NCI-H460 (cell line): ENCODE results near the gene DLGAP1. TPM values are rescaled to one million over a fixed set of nuclear protein-coding genes. Genes with fewer than 3 reads are reported as not detected.
"Not testable (repeated sequence)": the region's sequence is repeated elsewhere in the genome, so short reads cannot be mapped to it uniquely, and the experiment has no call there.

Experiments used
- DNase-seq: peaks from one replicate; pipeline ENCODE4 v3.0.0-alpha.2; 2016; ENCODE audit warnings: low read depth; ENCODE audit errors: extremely low read depth
- total RNA-seq: library from RNA; depleted of rRNA; stranded (reverse); fragments of >200 nt; shearing (Covaris generic); gene quantifications from 2 replicates; pipeline ENCODE4 v1.2.3, GENCODE V29; 2014

DLGAP1 gene
- total RNA-seq, 1 experiment from 2014 or later: 1.8 TPM

DNA sequence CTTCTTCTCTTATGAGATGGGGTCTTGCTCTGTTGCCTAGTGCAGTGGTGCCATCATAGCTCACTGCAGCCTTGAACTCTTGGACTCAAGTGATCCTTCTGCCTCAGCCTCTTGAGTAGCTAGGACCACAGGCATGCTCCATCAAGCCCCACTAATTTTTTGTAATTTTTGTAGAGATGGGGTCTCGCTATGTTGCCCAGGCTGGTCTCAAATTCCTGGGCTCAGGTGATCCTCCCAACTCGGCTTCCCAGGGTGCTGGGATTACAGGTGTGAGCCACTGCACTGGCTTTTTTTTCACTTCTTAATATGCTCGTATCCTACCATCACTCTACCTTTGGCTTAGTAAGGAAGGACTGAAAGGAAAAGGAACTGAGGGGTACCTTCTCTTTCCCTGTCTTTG lies 983.0 kb downstream of the DLGAP1 start:
- not testable (repeated sequence) for DNase-seq

DNA sequence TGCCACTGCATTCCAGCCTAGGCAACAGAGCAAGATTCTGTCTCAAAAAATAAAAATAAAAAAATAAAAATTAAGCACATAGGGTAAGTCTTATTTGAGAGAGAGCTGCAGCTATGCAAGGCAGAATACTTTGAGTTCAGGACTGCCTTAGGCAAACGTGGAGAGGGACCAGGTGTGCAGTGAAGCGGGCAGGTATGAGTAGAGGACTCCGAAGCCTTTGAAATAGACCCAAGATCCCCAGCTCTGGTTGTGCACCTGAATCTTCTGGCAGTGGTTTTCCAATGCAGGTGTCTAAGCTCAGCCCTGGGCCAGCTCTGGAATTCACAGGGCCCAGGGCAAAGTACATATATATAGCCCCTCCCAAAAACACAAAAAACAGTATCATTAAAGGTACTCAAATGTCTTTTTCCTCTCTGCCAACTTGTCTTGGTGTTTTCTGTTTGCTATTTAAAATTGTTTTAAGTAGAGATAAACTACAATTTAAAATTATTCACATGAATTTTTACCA lies 983.9 kb downstream of the DLGAP1 start:
- DNase-seq: no peak

DNA sequence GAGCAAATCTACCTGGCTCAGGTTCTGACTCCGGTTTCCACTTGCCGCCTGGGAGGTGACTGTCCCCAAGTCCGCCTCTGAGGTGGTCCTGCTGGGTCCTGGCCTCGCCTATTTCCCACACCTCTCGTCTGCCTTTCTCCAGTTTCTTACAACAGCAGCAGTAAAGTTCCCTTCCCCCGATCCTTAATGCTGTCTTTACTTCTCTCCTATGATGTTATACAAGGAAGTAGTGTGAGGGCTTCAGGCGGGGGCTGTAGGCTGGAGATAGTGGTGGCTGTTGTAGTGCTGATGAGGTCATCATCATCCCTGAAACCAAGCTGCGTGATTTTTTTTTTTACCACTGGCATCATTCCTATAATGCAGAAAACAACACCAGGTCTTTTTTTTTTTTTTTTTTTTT lies 986.3 kb downstream of the DLGAP1 start:
- DNase-seq: no peak

DNA sequence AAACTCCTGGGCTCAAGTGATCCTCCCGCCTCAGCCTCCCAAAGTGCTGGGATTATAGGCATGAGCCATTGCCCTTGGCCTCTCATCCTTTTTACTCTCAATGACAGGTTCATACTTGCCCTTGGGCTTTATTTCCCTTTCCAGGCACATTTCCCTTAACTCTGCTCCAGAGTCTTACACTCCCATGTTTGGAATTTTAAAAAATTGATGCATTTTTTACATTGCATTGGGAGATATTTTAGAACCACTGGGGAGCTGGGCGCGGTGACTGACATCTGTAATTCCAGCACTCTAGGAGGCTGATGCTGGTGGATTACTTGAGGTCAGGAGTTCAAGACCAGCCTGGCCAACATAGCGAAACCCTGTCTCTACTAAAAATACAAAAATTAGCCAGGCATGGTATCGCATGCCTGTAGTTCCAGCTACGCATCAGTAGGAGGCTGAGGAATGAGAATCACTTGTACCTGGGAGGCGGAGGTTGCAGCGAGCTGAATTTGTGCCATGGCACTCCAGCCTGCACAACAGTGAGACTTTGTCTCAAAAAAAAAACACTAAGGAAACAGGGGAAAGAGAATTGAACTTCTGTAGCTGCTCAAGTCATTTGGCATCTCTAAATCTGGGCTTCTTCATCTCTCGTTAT lies 986.9 kb downstream of the DLGAP1 start:
- no peak for DNase-seq

DNA sequence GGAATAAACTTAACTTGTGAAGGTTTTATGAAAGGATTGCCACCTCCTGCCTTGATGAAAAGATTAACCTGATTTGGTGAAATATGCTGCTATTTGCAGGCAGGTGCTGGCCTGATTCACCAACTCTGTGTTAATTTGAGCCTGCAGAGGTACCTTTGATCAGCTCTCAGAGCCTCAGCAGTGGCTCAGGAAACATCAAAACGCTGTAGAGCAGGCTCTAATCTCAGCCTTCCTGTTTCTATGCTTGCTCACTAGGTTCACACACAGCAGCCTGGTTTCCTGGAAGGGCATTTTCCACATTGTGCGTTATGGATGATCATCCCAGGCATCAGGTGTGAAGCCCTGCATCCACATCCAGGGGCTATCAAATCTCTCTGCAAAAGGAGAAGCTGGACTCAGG lies 988.2 kb downstream of the DLGAP1 start:
- DNase-seq: no peak

DNA sequence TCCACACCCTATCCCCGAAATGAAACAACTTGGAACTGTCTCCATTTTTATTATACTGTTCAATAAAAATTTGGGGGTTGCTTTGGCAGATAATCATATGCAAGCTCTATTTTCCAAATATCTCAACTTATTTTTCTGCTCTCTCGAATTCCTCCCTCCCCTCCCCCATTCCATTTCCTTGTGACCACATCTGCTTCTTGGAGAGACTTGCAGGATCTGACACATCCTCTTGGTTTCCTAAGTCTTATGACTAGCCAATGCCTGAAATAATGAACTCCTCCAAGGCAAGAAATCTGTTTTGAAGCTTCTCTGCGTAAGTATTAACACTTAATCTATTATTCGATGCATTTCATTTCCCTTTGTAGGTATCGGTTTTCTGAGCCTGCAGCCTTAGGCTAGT lies 989.1 kb downstream of the DLGAP1 start:
- no peak for DNase-seq

DNA sequence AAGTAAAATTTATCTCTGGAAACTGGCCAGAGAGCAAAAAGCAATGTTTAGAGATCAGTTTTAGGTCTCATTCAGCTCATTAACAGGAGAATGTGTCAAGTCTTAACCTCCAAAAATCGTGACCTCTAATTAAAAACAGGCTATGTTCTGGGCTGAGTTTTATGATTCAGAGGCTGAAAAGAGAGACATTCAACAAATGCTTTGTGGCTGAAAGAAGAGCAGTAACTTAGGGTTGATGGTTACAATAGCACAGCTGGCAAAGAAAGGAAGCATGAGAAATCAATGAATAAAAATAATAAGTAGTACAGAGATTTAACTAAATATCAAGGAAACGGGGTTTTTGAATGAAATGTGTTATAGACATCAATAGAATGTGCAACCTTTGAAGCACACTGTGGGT lies 992.1 kb downstream of the DLGAP1 start:
- no peak for DNase-seq

DNA sequence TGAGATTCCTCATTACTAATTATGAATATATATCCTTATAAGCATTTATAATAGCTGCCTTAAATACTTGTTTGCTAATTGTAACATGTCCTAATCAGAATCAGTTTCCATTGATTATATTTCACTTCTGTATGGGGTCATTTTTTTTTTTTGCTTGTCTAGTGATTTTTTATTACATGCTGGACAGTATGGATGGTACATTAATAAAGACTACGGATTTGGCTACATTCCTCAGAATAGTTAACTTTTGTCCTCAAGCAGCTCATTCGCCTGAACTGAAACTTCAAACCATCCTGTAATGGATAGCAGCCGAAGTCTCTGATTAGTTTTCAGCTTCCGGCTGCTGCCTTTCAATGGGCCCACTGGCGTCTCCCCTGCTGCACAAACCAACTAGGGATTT lies 993.4 kb downstream of the DLGAP1 start:
- DNase-seq: no peak

DNA sequence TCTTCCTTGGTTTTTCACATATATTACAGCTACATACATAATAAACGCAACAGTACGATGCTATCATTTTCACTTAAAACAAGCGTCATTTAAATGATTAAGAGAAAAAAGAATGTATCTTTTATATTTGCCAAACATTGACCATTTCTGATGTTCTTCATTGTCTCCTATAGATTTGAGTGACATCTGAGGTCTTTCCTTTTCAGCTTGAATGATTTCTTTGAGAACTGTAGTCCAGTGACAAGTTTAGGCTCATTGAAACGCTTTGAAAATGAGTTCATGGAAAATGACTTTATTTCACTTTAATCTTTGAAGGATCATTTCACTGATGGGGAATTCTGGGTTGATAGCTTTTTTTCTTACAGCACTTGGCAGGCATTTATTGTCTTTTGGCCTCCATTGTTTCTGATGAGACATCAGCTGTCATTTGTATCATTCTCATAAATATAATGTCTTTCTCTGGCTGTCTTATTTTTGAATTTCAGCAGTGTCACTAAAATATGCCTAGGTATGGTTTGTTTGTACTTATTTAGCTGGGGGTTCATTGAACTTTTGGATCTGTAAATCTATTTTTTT lies 994.2 kb downstream of the DLGAP1 start:
- DNase-seq: no peak

DNA sequence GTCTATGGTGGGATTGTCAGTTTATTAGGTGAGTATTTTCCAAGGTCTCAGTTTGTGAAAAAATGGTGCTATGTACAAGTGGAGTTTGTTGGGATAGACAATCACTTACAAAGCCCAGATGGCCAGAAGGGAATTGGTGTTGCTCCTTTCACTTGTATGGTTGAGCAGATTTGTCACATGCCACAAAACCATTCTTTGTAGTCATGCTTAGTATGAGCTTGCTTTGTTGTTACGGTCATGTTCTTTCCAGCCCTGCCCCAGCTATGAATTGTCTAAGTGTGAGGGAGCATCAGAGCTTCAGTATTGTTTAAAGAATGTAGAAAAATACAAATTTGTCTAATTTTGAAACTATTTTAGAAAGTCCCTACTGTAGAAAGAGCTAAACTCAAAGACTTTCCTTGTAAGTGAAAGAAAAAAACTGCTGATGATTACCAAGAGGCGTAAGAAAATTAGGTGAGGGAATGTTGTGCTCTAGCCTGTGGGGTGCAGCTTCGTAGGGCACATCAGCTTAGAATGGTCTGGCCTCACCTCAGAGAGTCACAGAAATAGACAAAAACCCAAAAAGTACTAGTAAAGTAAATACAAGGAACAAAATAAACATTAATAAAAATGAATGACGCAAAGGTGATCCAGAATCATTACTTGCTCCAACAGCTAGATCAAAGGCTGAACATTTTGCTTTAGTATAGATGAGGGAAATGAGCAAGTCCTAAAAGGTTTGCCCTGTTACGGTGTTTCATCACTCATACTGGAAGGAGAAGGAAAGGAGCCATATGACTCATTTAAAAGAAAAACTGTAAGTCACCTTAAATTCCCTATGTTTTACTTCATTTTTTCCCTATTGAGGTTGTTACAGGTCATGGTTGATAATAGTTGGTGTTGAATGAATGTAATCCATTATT lies 995.9 kb downstream of the DLGAP1 start:
- no peak for DNase-seq

DNA sequence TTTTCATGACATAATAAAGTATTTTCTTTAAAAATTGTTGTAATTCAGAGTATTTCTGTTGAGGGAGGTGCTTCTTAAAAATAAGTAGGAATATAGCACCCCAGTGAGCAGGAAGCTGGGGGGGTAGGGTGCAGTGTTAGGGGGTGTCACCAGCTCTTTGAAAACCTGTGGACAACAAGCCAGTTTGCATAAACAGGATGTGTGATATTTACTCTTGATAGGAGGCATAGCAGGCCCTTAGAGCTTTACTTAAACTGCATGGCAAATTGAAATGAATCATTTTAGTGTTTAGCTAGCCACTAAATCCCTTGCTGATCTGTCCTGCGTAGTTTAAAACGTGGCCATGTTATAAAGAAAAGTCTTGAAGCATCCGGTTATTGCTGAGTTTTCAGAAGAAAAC lies 996.7 kb downstream of the DLGAP1 start:
- no peak for DNase-seq

DNA sequence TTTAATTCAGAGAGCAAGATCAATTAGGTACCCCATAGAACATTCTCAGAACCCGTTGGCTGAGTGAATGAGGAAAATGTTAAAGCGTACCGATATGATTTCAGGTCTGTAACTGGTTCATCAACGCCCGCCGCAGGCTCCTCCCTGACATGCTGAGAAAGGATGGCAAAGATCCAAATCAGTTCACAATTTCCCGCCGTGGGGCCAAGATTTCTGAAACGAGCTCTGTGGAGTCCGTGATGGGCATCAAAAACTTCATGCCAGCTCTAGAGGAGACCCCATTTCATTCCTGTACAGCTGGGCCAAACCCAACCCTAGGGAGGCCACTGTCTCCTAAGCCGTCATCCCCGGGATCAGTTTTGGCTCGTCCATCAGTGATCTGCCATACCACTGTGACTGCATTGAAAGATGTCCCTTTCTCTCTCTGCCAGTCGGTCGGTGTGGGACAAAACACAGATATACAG lies 997.8 kb downstream of the DLGAP1 start:
- no peak for DNase-seq

DNA sequence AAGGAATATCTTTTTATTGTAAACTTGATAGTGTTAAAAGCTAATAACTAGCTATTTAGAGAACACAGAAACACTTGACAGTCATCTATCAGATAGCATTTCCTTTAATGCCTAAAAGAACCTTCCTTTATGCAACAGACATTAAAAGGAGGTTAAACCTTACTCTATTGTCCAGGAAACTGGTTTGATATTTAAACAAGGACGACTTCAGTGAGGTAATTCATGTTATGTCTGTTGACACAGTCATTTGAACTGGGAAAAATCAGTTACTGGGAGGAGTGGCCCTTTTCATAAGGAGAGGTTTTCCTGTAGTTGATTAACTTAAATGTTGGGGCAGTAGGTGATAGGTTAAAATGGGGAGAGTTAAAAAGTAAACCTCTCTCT lies 998.4 kb downstream of the DLGAP1 start:
- no peak for DNase-seq

DNA sequence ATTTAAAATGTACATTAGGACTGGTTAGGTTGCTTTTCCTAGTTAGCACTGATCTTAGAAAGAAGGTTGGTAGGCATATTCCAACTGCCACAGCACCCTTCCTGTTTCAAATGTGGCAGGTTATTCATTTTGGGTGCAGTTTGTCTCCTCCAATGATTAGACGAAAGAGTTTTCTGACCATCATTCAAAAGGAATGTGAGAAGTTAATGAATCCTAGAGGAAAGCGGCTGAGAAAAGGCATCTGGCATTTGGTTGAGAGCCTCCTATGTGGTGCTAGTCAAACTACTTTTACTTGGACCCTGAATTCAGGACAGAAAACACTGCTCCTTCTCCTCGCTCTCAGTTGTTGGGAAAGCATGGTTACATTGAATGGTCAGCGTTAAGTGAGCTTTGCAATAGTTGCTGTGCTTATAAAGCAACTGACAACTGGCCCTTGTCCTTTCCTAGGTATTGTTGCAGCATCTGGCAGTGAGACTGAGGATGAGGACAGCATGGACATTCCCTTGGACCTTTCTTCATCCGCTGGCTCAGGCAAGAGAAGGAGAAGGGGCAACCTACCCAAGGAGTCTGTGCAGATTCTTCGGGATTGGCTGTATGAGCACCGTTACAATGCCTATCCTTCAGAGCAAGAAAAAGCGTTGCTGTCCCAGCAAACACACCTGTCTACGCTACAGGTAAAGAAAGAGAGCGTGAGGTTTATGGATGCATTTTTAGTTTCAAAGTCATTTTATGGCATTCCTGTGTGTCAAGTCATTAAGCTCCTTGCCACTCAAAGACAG lies 999.0 kb downstream of the DLGAP1 start:
- DNase-seq: no peak

DNA sequence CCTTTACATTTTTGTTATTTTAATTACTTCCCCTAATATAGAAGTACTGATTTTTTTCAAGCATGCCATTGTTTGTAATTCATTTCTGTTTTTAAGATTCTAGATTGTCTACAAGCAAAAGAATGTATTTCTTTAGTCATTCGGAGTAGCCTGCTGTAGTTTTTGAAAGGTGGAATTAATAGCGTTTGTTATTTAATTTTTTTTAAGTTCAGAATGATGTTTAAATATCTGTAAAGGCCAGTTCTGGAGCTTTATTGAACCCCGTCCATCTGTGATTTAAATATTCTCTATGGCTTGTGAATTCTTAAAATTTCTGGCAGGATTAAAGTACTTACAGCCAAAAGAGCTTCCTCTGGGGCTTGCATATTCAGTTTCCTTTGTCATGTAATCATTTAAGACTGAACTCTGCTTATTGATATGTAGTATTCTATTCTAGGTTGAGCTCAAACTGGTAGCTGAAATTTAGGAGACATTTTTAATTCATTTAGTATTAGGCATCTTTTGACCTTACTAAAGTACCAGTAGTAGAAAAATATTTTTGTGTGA lies 999.9 kb downstream of the DLGAP1 start:
- DNase-seq: no peak

DNA sequence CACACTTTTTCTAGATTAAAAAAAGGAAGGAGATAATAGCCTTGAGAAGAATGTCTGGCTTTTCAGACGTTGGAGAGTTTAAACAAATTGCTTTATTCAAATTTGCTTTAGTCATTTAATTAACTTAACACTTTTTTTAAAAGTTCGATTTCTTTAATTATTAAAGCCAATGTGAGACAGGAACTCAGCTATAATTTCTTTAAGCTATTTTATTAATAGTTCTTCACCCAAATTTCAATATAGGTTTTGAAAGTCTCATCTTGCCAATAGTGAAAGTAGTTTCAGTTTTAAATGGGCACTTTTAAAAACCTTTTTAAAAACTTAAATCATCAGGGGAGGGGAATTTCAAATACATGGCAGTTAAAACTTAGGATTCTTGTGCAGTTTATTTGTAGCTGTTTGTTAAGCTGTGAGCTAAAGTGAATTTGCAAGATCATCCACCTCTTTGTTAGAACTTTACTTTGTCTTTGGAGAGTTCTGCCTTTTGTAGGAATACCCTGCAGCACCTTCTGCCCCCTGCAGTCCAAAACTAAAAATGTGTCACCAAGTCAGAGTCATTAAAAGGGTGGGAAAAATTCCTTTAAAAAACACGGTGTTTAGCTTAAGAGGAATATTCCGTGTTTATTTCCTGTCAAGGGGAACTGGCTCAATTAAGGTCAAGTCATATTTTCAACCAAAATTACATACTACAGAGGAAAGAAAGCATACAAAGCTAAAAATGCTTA lies 1000.6 kb downstream of the DLGAP1 start:
- DNase-seq: no peak

DNA sequence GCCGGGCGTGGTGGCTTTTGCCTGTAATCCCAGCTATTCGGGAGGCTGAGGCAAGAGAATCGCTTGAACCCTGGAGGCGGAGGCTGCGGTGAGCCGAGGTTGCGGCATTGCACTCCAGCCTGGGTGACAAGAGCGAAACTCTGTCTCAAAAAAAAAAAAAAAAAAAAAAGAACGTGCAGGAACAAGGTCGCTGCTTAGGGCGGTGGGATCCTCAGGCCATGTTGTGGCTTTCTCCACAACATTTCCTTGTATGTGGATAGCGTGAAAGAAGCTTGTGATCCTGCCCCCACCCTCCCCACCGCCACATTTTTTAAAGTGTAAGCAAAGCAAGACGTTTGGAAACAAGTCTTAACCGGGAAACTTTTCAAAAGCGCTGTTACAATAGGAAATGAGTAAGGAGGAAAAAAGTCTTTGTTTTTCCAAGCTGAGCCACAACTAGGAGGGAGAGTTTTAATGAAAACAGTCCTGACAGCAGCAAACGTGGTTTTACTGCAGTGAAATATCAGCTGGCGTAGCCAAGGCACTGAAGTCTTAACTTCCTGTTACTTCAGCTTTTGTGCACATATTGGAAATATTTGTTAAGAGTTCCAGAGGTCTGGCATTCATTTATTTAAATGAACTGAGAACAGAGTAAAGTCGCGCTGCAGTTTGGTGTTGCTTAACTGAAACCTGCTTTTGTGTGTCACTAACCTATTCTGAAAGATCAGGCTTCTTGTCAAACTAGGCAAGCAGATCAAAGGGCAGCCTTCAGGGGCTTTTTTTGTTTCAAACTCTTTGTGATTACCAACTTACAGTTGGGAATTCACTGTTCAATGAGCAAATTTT lies 1001.4 kb downstream of the DLGAP1 start:
- DNase-seq: no peak

DNA sequence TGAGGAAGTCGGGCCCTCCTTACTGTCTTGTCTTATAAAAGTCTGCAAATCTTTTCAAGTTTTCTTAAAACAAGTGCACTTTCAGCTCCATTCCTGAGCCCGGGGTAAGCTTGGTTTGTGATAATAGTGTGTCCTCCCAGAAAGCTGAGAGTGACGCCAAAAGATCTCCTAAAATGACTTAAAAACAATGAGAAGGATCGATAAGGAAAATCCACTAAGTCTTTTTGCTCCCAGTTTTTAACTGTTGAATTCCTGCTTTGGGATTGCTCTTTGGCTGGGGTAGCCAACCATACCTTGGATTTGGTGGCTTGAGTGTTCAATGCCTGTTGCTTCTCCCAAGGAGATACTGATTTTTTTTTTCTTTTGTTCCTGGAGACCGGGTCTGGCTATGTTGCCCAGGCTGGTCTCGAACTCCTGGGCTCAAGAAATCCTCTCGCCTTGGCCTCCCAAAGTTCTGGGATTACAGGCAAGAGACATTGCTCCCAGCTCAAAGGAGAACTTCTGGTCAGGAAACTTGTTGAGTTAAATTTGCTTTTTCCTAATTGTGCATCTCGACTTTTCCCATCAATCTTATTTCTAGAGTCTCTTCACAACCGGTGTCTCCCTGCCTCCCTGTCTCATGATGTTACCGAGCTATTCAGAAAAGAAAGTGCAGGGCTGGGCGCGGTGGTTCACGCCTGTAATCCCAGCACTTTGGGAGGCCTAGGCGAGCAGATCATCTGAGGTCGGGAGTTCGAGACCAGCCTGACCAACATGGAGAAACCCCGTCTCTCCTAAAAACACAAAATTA lies 1002.2 kb downstream of the DLGAP1 start:
- no peak for DNase-seq
